ENCODE measurements around the gene RSPH3.

Gene RSPH3

DNA sequence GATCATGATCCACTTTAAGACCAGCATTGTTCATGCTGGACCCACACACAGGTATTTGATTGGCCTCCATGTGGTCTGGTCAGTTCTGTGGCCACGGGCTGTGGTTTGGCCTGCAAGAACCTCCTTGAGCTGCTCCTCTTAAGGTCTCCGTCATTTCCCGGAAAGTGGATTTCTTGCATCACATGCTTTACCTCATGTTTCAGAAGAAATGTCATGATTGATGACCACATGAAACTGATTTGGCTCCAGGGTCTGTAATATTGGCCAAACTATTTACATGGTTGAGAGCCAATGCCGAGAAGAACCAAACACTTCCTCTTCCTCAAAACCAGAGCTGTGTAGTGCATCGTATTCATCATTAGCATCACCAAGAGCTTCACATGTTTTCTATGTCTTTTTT is 13.2 kb upstream of the RSPH3 start:
- no peak for TF ChIP-seq SIN3A (IDR thresholded peaks at IDR 0.05; ENCODE audit: borderline replicate concordance, insufficient read depth, low read length)
- TF ChIP-seq, protein P1, sequence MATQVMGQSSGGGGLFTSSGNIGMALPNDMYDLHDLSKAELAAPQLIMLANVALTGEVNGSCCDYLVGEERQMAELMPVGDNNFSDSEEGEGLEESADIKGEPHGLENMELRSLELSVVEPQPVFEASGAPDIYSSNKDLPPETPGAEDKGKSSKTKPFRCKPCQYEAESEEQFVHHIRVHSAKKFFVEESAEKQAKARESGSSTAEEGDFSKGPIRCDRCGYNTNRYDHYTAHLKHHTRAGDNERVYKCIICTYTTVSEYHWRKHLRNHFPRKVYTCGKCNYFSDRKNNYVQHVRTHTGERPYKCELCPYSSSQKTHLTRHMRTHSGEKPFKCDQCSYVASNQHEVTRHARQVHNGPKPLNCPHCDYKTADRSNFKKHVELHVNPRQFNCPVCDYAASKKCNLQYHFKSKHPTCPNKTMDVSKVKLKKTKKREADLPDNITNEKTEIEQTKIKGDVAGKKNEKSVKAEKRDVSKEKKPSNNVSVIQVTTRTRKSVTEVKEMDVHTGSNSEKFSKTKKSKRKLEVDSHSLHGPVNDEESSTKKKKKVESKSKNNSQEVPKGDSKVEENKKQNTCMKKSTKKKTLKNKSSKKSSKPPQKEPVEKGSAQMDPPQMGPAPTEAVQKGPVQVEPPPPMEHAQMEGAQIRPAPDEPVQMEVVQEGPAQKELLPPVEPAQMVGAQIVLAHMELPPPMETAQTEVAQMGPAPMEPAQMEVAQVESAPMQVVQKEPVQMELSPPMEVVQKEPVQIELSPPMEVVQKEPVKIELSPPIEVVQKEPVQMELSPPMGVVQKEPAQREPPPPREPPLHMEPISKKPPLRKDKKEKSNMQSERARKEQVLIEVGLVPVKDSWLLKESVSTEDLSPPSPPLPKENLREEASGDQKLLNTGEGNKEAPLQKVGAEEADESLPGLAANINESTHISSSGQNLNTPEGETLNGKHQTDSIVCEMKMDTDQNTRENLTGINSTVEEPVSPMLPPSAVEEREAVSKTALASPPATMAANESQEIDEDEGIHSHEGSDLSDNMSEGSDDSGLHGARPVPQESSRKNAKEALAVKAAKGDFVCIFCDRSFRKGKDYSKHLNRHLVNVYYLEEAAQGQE (IDR thresholded peaks at IDR 0.05; ENCODE audit: insufficient read depth in 1 of 2, low read depth in 2 of 2, low read length in 2 of 2), result no peak
- TF ChIP-seq TAF1 (IDR thresholded peaks at IDR 0.05; ENCODE audit: borderline replicate concordance, insufficient read depth, low read length), result no peak
- no peak for TF ChIP-seq POLR2AphosphoS5 (IDR thresholded peaks at IDR 0.05; ENCODE audit: low read depth, low read length)
- no peak for TF ChIP-seq FOXP2 (optimal IDR thresholded peaks at IDR 0.05; ENCODE audit: borderline replicate concordance, extremely low read depth, extremely low read length, insufficient read depth)

DNA sequence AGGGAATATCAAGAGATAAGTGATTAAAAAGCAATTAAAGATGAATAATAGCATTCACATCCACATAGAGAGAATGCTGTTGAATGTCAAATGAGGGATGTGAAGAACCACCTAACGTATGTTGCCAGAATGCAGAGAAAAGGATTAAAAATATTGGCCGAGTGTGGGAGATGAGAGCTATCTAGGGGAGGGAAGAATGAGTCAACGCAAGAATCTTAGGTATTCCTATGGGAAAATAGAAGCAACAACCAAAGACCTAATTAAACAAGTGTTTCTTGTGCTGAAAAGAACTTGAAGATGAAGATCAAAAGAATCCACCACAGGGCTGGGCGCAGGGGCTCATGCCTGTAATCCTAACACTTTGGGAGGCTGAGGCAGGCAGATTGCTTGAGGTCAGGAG is 12.2 kb upstream of the RSPH3 start:
- TF ChIP-seq, protein P1 (IDR thresholded peaks at IDR 0.05; ENCODE audit: insufficient read depth in 1 of 2, low read depth in 2 of 2, low read length in 2 of 2), result no peak
- no peak for TF ChIP-seq SIN3A (IDR thresholded peaks at IDR 0.05; ENCODE audit: borderline replicate concordance, insufficient read depth, low read length)
- TF ChIP-seq TAF1 (IDR thresholded peaks at IDR 0.05; ENCODE audit: borderline replicate concordance, insufficient read depth, low read length), result no peak
- TF ChIP-seq POLR2AphosphoS5 (IDR thresholded peaks at IDR 0.05; ENCODE audit: low read depth, low read length), result no peak
- no peak for TF ChIP-seq FOXP2 (optimal IDR thresholded peaks at IDR 0.05; ENCODE audit: borderline replicate concordance, extremely low read depth, extremely low read length, insufficient read depth)

DNA sequence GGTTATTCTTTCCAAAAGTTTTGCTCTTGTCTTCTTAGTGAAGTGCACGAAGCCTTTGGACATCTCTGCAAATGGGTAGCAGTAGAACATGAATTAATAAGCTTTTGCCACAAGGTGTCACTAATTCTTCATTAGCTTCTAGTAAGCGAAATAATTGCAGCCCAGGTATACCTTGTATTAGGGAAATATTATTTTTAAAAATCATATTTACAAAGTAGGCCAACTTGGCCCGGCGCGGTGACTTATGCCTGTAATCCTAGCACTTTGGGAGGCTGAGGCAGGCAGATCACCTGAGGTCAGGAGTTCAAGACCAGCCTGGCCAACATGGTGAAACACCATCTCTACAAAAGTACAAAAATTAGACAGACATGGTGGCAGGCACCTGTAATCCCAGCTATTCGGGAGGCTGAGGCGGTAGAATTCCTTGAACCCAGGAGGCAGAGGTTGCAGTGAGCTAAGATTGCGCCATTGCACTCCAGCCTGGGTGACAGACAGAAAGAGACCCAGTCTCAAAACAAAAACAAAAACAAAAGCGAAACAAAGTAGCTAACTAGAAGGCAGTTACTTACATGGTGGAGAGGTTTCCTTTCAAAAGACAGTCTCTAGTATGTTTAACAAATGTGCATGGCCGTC is 8.8 kb upstream of the RSPH3 start:
- TF ChIP-seq SIN3A (IDR thresholded peaks at IDR 0.05; ENCODE audit: borderline replicate concordance, insufficient read depth, low read length) (no peak), TAF1 (IDR thresholded peaks at IDR 0.05; ENCODE audit: borderline replicate concordance, insufficient read depth, low read length) (no peak)
- TF ChIP-seq, protein P1 (IDR thresholded peaks at IDR 0.05; ENCODE audit: insufficient read depth in 1 of 2, low read depth in 2 of 2, low read length in 2 of 2), result no peak

DNA sequence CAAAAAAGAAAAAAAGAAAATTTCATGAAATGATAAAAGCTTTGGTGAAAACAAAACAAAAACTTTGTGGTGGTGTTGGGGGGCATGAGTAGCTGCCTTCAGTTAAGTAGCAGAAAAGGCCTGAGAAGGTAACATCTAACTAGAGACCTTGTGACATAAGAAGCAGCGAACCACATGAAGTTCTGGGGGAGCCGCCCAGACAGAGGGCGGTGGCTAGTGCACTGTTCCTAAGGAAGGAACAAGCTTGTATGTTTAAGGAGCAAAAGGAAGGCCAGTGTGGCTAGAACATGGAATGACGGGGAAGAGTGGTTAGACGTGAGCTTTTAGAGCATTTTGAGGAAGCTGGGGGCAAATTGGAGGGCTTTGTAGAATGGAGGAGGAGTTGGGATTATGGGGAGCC is 7.5 kb upstream of the RSPH3 start:
- no peak for TF ChIP-seq SIN3A (IDR thresholded peaks at IDR 0.05; ENCODE audit: borderline replicate concordance, insufficient read depth, low read length)
- TF ChIP-seq FOXP2 (optimal IDR thresholded peaks at IDR 0.05; ENCODE audit: borderline replicate concordance, extremely low read depth, extremely low read length, insufficient read depth), result no peak
- TF ChIP-seq TAF1 (IDR thresholded peaks at IDR 0.05; ENCODE audit: borderline replicate concordance, insufficient read depth, low read length), result no peak
- no peak for TF ChIP-seq POLR2AphosphoS5 (IDR thresholded peaks at IDR 0.05; ENCODE audit: low read depth, low read length)
- TF ChIP-seq, protein P1 (IDR thresholded peaks at IDR 0.05; ENCODE audit: insufficient read depth in 1 of 2, low read depth in 2 of 2, low read length in 2 of 2), result no peak

DNA sequence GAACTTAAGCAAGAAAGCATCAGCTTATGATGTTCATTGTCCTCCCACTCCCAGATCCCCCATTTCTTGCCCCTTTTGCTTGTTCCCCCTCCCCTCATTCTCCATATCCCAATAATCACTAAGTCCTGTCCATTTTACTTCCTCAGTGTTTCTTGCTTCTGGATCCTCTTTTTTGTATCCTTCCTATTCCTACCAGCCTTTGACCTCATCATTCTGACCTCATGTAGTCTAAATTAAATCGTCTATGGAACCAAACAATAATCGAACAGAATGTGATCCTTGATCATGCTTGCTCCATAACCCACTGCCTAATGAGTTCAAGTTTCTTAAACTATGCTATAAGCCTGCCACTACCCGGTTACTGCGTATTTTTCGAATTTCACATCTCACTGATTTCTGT is 5.4 kb upstream of the RSPH3 start:
- TF ChIP-seq, protein P1 (IDR thresholded peaks at IDR 0.05; ENCODE audit: insufficient read depth in 1 of 2, low read depth in 2 of 2, low read length in 2 of 2), result no peak
- no peak for TF ChIP-seq TAF1 (IDR thresholded peaks at IDR 0.05; ENCODE audit: borderline replicate concordance, insufficient read depth, low read length)
- TF ChIP-seq POLR2AphosphoS5 (IDR thresholded peaks at IDR 0.05; ENCODE audit: low read depth, low read length), result no peak
- TF ChIP-seq FOXP2 (optimal IDR thresholded peaks at IDR 0.05; ENCODE audit: borderline replicate concordance, extremely low read depth, extremely low read length, insufficient read depth), result no peak
- no peak for TF ChIP-seq SIN3A (IDR thresholded peaks at IDR 0.05; ENCODE audit: borderline replicate concordance, insufficient read depth, low read length)

All from PFSK-1 (cell line).